ENCODE measurements around the gene NHLRC4. TPM values are rescaled to one million over a fixed set of nuclear protein-coding genes. Genes with fewer than 3 reads are reported as not detected.

NHLRC4 gene
- total and polyA plus RNA-seq, 9 of the 15 experiments (the other 6 are each of a cell fraction or from before 2014, with no cell fraction given), result 0.24 to 3.7 (median 1.3) TPM; not detected in 2

- TF ChIP-seq HDAC1 (IDR thresholded peaks at IDR 0.05) (0 out of 4 replicates have a peak, but pooled peaks of 1 of the 2 experiments have one; percentile 32), ATF7 (IDR thresholded peaks at IDR 0.05) (peak; percentile 15; the same call in 1 of the 2 replicates), FOS (IDR thresholded peaks at IDR 0.05; ENCODE audit: extremely low read depth, insufficient read length) (peak; percentile 32), ESRRB (CRISPR knock-in tag; IDR thresholded peaks at IDR 0.05; ENCODE audit: borderline replicate concordance) (no peak), TBP (optimal IDR thresholded peaks at IDR 0.05; ENCODE audit: low read depth, low read length) (peak; percentile 17), RAD21 (CRISPR knock-in tag; conservative IDR thresholded peaks at IDR 0.05 in 1 of 2, IDR thresholded peaks at IDR 0.05 in 1 of 2) (peak in 1 of 2 experiments; percentile 52; a peak in 2 of 4 replicates), LARP7 (IDR thresholded peaks at IDR 0.05) (no peak), TFAP4 (CRISPR knock-in tag; IDR thresholded peaks at IDR 0.05; ENCODE audit: borderline replicate concordance) (peak; percentile 22; the same call in 1 of the 2 replicates), ZBTB1 (CRISPR knock-in tag; IDR thresholded peaks at IDR 0.05; ENCODE audit: borderline replicate concordance, low read depth) (no peak), POLR2G (IDR thresholded peaks at IDR 0.05; ENCODE audit: low read depth, low read length) (peak; percentile 1; the same call in 1 of the 2 replicates), CHD2 (IDR thresholded peaks at IDR 0.05; ENCODE audit: low read depth, low read length) (no peak), ZNF143 (CRISPR knock-in tag; IDR thresholded peaks at IDR 0.05) (no peak), NRF1 (conservative IDR thresholded peaks at IDR 0.05 in 1 of 2, IDR thresholded peaks at IDR 0.05 in 1 of 2) (0 out of 4 replicates have a peak, but pooled peaks of 1 of the 2 experiments have one; percentile 6), ZBTB40 (IDR thresholded peaks at IDR 0.05) (no peak), ZBTB40 (CRISPR knock-in tag; IDR thresholded peaks at IDR 0.05) (no peak)
- TF ChIP-seq, protein P1, sequence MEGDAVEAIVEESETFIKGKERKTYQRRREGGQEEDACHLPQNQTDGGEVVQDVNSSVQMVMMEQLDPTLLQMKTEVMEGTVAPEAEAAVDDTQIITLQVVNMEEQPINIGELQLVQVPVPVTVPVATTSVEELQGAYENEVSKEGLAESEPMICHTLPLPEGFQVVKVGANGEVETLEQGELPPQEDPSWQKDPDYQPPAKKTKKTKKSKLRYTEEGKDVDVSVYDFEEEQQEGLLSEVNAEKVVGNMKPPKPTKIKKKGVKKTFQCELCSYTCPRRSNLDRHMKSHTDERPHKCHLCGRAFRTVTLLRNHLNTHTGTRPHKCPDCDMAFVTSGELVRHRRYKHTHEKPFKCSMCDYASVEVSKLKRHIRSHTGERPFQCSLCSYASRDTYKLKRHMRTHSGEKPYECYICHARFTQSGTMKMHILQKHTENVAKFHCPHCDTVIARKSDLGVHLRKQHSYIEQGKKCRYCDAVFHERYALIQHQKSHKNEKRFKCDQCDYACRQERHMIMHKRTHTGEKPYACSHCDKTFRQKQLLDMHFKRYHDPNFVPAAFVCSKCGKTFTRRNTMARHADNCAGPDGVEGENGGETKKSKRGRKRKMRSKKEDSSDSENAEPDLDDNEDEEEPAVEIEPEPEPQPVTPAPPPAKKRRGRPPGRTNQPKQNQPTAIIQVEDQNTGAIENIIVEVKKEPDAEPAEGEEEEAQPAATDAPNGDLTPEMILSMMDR (IDR thresholded peaks at IDR 0.05 in 2 of 3, conservative IDR thresholded peaks at IDR 0.05 in 1 of 3; ENCODE audit: insufficient read depth in 2 of 3, low read depth in 1 of 3, low read length in 3 of 3), result peak; percentile 12 to 40 (median 30); a peak in 4 of 6 replicates
These were observed 41.2 kb upstream of the NHLRC4 start (continued) for GRCh38 chr16:525520-526180.
